Omental fat pad (tissue), 4 donors: ENCODE results near the gene SLC24A3. TPM values are rescaled to one million over a fixed set of nuclear protein-coding genes. Genes with fewer than 3 reads are reported as not detected.

Experiments
- ATAC-seq: fragments of 150-250 bp; one replicate; pipeline ENCODE4 v1.9.1; 2016; ENCODE audit warnings: mild to moderate bottlenecking, moderate library complexity; ENCODE audit not compliant: low FRiP score
- DNase-seq: peaks from one replicate; pipeline ENCODE4 v3.0.0-alpha.2; 2019; ENCODE audit warnings: low spot score
- total RNA-seq, 4 donors: library from RNA; depleted of rRNA; stranded (reverse); fragments of >200 nt; gene quantifications; one replicate each; pipeline ENCODE4 v1.1.0, GENCODE V29; 2016
- TF ChIP-seq, protein P1 (sequence below), 3 donors: fragments of 450-650 bp; IDR thresholded peaks; one replicate each; pipeline ENCODE4 v1.5.1; 2016 to 2017; ENCODE audit warnings: antibody characterized with exemption in 3 of 3, mild to moderate bottlenecking in 3 of 3, moderate library complexity in 2 of 3

Gene SLC24A3
- total RNA-seq, 4 donors from 2014 or later, result 6.3 to 14.0 (median 9.2) TPM

DNA sequence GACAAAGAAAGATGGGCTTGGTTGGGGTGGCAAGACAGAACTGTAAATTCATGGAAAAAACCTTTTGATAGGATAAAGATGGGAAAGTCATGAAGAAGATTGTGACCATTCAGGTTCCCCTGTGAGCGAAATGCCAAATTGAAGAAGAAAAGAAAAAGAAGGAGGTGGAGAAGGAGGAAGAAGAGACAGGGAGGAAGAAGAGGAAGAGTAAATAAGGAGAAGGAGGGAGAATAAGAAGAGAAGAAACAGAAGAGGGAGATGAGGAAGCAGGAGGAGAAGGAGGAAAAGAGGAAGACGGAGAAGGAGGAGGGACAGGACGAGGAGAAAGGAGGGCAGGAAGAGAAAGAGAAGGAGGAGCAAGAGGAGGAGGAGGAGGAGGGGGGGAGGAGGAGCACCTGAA lies 199.8 kb downstream of the SLC24A3 start:
- no peak for DNase-seq
- ATAC-seq, result no peak

DNA sequence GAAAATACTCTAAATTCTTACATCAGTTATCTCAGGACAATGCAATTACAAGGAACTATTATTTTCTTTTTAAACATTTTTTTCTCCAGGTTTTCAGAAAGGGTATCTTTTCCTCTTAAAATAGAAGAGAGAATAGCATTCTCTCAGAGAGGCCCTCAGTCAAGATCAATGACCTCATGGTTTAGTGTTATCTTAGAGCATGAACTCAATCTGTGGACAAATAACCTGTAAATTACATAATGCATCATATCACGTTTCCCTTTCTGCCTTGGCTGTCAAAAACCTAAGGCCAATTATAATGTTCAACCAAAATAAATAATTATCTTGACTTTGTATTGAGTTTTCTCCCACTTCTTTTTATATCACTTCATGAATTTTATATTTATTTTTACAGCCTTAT lies 202.2 kb downstream of the SLC24A3 start:
- DNase-seq (no peak), ATAC-seq (no peak)
- TF ChIP-seq, protein P1, sequence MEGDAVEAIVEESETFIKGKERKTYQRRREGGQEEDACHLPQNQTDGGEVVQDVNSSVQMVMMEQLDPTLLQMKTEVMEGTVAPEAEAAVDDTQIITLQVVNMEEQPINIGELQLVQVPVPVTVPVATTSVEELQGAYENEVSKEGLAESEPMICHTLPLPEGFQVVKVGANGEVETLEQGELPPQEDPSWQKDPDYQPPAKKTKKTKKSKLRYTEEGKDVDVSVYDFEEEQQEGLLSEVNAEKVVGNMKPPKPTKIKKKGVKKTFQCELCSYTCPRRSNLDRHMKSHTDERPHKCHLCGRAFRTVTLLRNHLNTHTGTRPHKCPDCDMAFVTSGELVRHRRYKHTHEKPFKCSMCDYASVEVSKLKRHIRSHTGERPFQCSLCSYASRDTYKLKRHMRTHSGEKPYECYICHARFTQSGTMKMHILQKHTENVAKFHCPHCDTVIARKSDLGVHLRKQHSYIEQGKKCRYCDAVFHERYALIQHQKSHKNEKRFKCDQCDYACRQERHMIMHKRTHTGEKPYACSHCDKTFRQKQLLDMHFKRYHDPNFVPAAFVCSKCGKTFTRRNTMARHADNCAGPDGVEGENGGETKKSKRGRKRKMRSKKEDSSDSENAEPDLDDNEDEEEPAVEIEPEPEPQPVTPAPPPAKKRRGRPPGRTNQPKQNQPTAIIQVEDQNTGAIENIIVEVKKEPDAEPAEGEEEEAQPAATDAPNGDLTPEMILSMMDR (IDR thresholded peaks at IDR 0.05), result no peak

More for the DNA sequence above, 199.8 kb downstream of the SLC24A3 start:
- TF ChIP-seq, protein P1 (IDR thresholded peaks at IDR 0.05), result no peak

DNA sequence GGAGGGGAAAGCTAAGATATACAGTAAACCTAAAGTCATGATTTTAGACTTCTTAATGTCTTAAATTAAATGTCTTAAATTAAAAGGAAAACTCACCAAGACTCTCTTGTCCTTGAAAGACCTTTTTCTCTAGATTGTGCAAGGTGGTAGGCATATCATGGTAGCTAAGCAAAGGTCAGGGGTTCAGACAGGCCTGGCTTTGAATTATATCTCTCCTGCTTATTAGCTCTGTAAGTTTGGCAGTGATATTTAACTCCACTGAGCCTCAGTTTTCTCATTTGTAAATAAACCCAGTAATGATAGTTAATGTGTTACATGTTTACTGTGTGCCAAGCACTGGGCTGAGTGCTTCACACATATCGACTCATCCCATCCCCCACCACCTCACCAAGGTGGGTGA lies 203.3 kb downstream of the SLC24A3 start:
- no peak for ATAC-seq
- TF ChIP-seq, protein P1 (IDR thresholded peaks at IDR 0.05), result no peak
- no peak for DNase-seq

DNA sequence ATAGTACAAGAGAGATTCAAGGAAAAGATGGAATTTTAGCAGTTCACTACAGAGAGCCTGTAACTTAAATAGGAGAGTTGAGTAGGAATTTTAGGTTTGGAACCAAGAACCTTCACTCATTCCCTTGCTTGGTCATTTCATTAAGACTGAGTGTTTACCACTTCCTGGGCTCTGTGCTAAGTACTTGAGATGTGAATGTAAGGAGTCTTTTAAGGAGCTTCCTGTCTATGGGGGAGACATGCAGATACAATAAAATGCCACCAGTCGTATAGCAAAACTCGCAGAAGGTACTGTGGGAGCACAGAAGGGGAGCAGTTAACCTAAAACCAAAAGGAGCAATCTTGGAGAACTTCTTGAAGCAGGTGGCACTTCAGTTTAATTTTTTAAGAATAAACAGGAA lies 204.2 kb downstream of the SLC24A3 start:
- ATAC-seq, result no peak
- DNase-seq, result no peak
- TF ChIP-seq, protein P1 (IDR thresholded peaks at IDR 0.05), result no peak

DNA sequence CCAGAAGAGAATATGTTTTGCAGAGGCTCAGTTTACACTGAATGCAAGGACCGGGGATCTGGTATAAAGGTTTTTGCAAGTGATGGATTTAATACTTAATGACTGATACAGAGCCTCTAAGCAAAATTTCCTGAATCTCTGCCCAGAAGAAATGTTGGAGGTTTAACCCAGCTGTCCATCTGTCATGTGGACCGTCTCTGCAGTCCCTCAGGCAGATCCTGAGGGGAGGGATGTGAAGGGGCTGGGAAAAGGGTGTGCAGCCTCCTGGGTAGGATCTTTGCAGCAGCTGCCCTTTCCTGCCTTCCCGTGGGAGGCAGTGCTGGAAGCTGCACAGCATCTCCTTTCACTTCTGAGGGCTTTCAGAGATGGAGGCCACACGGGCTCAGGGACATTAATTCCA lies 207.0 kb downstream of the SLC24A3 start:
- ATAC-seq, result no peak
- TF ChIP-seq, protein P1 (IDR thresholded peaks at IDR 0.05), result no peak
- no peak for DNase-seq

DNA sequence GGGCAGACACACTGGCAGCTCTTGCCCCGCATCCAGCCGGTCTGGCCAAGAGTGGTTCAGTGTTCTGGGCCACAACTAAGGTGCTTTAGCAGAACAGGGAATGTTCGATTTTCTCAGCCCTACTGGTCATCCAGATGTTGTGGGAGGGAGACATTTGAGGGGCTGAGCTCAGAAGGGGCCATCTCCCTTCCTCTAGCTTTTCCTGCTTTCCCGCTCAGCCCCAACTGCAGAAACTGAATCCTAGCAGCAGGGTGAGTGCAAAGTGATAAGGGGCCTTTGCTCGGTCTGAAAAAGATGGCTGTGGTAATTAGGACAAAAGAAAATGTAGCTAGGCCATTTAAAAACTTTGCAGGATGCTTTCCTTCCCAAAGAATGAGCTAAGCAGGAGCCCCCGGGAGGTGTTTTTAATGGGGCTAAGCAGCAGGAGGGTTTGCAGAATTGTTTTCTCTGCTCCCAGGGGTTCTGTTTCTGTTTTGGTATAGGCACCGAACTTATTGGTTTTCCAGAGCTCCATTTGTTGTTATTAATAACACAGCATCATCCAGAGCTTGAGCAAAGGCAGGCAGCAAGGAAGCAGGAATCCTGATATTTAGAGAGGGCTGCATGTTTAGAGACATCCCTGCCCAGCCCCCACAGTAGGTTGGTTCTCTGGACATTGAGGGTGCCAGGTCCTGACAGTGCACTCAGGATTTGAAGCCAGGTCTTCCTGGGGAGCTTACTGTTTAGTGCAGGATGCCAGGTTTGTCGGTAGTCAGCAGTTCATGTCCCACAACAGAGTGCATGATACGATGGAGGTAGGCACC lies 210.9 kb downstream of the SLC24A3 start:
- DNase-seq (no peak), ATAC-seq (no peak)
- TF ChIP-seq, protein P1 (IDR thresholded peaks at IDR 0.05), result no peak
